GM18526 (cell line): Measurements from ENCODE around the gene TFF2.

Experiments used
- POLR2A ChIP-seq: IDR thresholded peaks from 3 replicates; pipeline ENCODE4 v1.6.1; 2011; ENCODE audit not compliant: insufficient read length; ENCODE audit errors: extremely low read depth

Gene TFF2

DNA sequence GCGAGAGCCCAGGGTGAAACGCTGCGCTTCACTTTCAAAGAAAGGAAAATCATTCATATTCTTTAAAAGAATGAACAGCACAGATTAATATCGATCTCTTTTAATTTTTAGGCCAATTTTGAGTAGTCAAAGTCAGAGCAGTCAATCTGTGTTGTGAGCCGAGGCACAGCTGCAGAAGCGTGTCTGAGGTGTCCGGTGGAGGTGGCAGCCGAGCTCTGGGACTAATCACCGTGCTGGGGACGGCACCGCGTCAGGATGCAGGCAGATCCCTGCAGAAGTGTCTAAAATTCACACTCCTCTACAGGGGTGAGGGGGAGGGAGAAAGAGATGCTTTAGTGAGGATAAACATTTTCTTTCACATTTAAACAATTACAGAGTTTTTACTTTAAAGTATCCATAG is 11.4 kb upstream of the TFF2 start:
- no peak for TF ChIP-seq POLR2A

DNA sequence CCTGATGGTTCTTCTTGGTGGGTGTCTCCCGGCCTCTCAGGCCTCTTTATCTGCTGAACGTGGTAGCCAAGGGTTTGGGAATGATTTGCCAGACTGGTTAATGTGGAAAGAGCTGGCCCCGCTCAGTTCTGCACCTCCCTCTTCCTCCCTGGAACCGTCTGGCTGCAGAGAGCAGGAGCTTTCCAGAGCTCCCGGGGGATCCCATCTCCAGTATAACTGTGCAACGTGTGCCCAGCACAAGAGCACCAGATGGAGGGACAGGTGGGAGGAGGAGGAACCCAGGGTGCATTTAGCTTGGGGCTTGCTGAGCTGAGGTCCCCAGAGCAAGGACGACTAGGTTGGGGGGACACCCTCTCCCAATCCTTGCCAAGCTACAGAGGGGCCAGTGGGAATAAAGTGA is 10.5 kb upstream of the TFF2 start:
- no peak for TF ChIP-seq POLR2A

DNA sequence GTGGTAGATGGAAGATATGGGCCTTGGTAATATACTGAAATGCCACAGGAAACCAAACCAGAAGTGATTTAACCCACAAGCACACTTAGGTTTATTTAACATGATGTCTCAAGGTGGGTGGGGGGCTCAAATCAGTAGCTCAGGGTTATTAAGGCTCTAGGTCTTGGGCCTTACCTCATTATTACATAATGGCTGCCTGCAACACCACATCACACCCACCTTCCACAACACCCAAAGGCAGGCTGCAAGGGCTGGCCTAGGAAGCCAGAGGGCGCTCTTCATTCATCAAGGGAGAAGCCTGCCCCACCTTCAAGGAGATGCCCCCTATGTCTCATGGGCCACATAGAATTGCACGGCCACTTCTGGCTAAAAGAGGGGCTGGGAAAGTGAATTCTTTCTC is 9.5 kb upstream of the TFF2 start:
- no peak for TF ChIP-seq POLR2A

DNA sequence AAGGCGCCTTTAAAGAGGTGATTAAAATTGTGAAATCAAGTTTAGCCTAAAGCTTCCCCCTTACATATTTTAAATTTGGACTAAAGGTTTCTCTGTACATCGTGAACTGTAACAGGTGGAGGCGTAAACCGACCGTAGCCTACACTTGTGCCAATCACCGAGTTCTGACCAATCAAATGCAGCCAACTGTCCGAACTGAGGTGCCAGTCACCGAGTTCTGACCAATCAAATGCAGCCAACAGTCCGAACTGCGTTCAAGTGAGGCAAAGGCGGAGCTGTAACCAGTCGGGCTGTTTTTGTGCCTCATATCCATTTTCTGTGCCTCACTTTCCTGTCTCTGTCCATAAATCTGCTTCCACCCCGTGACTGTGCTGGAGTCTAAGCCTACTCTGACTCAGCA is 8.1 kb upstream of the TFF2 start:
- TF ChIP-seq POLR2A, result no peak

DNA sequence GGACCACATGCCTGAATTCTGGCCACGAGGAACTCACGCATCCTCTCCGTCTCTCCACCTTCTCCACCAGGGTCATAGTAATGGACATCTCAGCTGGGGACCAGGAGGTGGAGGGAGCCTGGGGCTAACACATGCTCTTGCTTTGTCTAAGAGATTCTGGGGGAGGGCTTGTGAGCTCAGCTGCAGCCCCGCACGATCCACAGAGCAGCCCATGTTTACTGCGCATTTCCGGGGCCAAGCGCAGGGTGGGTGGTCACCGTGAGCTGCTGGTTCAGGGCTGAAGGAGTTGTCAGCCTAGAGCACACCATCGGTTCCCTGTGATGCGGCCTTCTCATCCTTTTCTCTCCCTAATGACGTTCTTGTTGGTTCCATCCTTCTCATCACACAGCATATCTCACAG is 7.5 kb upstream of the TFF2 start:
- no peak for TF ChIP-seq POLR2A

DNA sequence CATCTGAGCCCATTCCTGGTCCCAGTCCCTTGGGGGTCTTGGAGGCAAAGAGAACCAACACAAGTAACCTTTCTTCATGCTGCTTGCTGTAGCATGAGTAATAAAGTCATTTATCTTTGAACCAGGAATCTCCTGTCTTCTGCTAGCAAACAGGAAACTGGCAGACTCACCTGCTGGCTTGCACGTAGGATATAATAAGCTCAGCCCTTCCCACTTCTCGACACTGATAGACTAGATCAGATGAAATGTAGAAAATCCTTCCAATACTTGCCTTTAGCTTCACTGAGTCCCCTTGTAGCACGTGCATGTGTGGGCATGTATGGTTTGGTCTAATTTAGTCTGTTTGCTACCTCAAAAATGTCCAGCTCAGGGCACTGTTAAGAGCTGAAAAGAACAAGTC is 6.5 kb upstream of the TFF2 start:
- no peak for TF ChIP-seq POLR2A

DNA sequence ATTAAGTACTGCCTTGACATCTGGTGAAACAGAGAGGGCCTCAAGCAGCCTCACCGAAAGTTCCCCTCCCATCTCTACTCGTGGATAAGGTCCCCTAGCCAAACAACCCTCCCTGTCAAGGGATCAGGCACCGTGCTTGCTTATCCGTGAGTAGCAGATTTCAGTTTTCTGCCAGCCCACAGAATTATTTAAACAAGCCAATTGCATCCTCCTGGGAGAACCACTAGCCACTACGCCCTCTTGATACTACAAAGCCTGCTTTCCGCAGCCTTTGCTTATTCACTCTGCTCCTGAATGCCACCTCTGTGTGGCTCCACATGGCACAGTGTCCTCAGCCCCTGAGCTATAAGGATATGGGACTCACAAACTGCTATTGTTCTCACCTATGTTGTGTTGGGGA is 5.9 kb upstream of the TFF2 start:
- no peak for TF ChIP-seq POLR2A

DNA sequence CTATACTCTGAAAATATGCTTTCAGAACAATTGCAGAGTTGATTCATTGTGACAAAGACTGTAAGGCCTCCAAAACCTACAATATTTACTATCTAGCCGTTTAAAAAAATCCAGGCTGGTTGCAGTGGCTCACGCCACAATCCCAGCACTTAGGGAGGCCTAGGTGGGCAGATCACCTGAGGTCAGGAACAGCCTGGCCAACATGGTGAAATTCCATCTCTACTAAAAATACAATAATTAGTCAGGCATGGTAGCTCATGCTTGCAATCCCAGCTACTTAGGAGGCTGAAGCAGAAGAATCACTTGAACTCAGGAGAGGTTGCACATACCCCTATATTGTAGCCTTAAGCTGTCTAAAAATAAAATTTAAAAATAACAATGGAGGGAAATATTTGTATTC is 5.3 kb upstream of the TFF2 start:
- no peak for TF ChIP-seq POLR2A

DNA sequence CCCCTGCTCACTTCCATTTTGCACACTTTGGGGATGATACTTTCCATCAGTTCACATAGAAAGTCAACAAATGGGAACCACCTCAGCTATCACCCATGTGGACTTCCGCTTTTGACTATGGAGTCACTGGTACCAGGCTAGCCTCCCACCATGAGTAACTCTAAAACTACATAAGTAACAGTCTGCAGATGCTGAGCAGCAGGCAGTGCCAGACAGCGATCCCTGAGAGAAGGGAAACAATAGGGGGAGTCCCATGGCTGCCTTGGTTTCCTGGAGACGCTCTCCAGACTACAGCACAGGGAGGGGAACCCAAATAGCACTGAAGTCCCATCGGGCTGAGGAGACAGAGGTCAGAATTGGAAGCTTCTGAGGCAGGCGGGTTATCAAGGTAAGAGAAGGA is 2.8 kb upstream of the TFF2 start:
- no peak for TF ChIP-seq POLR2A

DNA sequence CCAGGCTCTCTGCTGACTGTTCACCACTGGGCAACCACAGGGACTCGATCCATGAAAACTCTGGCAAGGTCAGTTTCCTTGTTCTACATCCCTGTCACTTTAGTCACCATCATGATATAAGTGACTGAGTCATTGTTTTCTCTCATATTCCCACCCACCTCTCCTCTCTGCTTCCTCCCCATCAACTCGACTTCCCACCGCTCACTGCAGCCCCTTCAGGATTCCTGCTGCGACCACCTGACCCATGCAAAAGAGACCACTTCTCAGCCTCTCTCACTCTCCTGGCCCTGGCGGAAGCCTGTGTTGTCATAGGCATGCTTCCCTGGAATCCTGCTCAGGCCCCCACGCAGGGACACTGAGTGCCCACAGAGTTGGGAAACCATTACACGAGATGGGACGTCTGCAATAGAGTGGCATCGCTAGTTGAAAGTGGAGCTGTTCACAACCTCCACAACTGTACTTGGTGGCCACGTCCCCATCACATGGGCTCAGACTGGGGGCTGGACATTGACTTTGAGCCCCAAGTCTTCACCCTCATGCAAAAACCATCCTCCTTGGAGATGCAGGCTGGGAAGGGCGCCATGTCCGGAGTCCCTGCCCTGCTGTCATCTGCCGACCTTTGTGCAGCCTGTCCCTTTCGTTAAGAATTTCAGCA is 1.8 kb upstream of the TFF2 start:
- TF ChIP-seq POLR2A, result no peak

DNA sequence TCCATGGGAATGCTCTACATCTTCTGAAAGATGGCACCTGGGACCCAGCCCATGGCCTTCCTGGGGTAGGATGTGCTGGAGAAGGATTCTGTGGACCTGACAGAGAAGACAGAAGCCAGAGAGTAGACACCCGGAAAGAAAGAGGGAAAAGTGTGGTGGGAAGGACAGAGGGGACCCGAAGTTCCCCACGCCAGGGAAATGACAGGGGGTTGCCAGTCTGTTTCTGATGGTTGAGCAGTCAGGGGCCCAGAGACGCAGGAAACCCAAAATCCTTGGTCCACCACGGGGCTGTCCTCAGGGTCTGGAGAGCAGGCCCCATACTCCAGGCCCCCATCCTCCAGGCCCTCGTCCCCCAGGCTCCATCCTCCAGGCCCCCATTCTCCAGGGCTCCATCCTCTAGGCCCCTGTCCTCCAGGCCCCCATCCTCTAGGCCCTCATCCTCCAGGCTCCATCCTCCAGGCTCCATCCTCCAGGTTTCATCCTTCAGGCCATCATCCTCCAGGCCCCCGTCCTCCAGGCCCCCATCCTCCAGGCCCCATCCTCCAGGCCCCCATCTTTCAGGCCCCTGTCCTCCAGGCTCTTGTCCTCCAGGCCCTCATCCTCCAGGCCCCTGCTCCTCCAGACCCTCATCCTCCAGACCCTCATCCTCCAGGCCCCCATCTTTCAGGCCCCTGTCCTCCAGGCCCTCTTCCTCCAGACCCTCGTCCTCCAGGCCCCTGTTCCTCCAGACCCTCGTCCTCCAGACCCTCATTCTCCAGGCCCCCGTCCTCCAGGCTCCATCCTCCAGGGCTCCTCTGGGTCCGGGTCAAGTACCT is 1.0 kb upstream of the TFF2 start:
- no peak for TF ChIP-seq POLR2A

DNA sequence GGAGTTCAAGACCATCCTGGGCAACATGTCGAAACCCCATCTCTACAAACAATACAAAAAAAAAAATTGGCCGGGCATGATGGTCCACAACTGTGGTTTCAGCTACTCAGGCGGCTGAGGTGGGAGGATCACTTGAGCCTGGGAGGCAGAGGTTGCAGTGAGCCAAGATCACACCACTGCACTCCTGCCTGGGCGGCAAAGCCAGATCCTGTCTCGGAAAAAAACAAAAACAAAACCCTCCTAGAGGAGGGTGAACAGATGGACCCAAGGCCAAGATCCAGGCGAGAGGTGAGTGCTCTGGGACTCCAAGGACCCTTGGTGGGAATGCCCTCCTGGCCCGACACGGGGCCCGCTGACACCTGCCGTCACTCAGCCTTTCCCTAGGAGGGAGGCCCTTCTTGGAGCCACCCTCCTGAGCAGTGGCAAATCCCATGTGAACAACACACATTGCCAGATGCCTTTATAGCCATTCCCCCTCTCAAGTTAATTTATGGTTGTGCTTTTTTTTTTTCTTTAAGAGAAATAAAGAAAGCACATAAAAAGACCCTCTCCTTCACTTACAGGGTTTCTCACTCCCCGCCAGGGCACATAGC is 380 bp downstream of the TFF2 start:
- TF ChIP-seq POLR2A, result no peak

DNA sequence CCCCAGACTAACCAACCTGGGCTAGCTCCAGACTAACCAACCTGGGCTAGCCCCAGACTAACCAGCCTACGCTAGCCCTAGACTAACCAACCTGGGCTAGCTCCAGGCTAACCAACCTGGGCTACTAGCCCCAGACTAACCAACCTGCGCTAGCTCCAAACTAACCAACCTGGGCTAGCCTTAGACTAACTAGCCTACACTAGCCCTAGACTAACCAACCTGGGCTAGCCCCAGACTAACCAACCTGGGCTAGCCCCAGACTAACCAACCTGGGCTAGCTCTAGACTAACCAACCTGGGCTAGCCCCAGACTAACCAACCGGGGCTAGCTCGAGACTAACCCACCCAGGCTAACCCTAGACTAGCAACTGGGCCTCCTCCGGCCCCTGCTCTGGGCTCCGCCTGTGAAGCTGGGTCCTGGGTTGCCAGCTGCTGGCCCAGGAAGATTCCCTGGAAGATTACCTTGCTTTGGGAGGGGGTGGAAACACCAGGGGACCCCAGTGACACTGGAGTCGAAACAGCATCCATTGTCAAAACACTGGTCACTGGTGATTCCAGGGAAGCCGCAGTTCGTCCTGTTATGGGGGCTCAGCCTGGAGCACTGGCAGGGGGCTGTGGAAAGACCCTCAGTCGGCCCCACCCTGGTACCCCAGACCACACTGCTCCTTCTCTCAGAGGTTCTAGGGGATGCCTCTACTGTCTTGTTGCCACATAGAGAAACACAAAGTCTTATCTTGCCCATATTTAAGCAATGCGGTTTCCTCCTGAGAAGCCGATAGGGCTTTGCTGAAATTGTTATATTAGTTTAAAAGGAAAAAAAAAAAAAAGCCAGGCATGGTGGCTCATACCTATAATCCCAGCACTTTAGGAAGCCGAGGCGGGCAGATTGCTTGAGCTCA is 1.1 kb downstream of the TFF2 start:
- no peak for TF ChIP-seq POLR2A

DNA sequence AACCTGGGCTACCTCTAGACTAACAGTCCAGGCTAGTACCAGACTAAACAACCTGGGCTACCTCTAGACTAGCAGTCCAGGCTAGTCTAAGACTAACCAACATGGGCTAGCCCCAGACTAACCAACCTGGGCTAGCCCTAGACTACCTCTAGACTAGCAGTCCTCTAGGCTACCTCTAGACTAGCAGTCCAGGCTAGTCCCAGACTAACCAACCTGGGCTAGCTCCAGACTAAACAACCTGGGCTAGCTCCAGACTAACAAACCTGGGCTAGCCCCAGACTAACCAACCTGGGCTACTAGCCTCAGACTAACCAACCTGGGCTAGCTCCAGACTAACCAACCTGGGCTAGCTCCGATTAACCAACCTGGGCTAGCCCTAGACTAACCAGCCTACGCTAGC is 2.0 kb downstream of the TFF2 start:
- TF ChIP-seq POLR2A, result no peak

DNA sequence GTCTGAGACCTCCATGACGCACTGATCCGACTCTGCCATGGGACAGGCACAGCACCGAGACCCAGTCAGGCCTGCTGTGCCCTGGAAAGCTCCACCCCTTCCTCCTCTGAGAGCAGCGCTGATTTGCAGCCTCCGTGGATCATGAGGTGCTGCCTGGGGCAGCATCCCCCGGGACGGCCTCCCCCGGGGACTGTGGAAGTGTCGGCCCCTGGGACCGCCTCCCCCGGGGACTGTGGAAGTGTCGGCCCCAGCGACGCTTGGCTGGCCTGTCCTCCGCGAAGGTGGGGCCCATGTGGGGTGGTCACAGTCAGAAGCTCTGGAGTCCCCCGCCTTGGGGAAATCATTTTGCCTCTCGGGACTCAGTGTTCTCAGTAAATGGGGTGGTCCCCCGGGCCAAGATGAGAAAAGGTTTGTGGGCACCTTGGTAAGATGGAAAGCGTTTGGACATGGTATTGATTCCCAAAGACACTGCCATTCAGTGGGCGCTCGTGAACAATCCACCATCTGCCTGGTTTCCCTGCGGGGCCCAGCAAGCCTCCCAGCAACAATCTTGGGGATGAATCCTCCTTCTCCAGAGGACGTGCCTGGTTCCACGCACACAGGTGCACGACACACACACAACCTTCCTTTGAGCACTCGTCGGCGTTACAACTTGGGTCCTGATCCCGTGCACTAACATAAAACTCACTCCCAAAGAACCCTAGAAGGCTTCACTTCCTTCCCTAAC is 3.0 kb downstream of the TFF2 start:
- TF ChIP-seq POLR2A, result no peak
